GM19395 (cell line): ENCODE data around the gene MAPKAPK2.
"Not testable (repeated sequence)": the region's sequence is repeated elsewhere in the genome, so short reads cannot be mapped to it uniquely, and the experiment has no call there.

Experiments
- ATAC-seq: cut with Tn5 transposase; IDR thresholded peaks from one replicate; pipeline ENCODE4 v1.9.1; 2021; ENCODE audit warnings: mild to moderate bottlenecking, moderate library complexity; ENCODE audit not compliant: unreplicated experiment

MAPKAPK2 gene

DNA sequence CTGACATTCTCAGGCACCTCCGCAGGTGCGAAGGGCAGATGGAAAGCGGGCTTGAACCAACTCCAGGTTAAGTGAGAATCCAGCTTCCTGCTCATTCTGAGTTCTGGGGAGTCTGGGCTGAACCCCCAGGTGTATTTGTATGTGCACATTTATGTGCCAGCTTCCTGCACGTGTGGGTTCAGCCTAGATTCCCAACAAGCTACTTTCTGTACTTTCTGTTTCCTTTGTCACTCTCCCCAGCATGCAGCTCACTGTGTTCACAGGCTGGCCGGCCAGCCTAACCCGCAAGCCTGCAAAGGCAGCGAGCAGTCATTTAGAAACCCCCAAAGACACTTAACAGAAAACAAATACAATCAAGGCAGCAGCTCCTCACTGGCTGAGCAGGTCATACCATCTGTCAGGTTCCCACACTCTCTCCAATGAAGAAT lies 84.6 kb downstream of the MAPKAPK2 start:
- peak; percentile 69 for ATAC-seq

DNA sequence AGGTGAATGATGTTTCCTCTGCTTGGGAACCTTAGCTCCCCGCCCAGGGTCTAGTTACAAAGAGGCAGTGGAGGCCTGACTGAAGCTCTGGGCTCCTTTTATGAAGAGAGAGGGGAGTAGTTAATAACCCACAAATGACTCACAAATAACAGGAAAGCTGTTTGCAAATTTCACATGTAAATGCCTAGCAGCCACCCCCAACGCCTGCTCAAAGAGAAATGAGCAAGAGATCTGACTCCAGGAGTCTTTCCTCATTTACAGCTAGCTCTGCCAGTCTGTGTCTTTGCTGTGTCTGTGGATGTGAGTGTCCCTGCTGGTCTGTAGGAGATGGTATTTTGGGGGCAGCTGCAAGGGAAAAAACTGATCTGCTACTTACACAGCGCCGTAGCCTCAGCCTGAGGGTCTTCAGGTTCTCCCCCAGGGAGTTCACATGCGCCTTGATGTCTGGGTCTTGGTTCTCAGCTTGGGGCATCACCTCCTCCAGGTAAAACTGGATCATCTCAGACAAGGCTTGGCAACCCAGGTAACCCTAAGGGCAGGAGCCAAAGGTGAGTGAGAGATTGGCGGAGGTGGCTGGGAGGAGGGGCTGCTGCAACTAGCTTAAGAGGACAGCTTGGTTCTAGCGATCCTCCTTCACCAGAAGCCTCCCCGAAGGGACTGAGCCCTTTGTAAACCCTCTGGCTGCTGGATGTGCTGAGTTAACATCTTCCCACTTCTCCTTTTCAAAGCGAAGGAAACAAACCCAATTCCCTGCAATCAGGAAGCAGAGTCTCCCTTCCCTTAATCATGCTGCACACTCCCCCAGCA lies 86.0 kb downstream of the MAPKAPK2 start, which contains the start of gene IL19:
IL19 (plus strand) TSS at position 243 of the 807 bp plus-strand sequence. CDS start 65,890 bp downstream, outside the sequence.
- no peak for ATAC-seq

DNA sequence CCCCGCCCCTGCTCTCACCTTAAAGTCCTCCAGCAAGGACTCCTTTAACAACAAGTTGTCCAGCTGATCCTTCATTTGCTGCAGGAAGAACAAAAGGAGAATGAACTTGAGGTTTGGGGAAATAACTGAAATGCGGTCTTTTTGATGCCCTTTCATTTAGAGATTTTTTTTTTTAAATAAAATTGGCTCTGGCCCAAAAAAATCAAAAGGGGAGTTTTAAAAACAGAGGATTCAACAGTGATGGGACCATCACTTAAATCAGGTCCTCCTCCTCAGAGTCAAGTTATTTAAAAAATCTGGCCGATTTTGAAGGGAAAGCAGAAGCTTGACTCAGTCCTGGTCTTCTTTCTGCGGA lies 86.6 kb downstream of the MAPKAPK2 start:
- ATAC-seq = no peak

DNA sequence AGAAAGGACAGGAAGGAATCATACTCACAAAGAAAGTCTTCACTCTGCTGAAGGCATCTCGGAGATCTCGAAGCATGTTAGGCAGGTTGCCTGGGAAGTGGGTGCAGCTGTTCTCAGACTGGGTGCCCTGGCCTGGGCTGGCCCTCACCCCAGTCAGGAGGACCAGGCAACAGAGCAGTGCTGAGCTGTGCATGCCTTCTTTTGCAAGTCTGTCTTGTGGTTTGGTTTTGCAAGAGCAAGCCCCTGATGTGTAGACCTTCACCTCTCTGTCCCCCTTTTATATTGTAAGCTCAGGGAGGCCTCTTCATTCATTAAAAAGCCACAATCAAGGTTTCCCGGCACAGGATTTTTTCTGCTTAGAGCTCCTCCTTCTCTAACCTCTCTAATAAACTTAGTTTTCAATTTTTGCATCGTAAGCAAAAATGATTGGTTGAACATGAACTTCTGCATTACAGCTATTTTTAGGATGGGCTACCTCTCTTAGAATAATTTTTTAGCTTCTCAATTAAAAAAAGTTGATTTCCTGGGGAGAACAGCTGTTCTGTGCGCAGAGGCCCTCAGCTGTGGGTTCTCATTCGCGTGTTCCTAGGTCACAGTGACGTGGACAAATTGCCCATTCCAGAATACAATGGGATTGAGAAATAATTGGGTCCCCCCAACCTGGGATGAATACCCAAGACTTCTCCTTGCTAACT lies 87.7 kb downstream of the MAPKAPK2 start, which contains the start of gene IL10:
IL10 (minus strand) TSS at position 252 of the 695 bp plus-strand sequence; CDS start at position 193, 59 bp downstream.
- no peak for ATAC-seq

DNA sequence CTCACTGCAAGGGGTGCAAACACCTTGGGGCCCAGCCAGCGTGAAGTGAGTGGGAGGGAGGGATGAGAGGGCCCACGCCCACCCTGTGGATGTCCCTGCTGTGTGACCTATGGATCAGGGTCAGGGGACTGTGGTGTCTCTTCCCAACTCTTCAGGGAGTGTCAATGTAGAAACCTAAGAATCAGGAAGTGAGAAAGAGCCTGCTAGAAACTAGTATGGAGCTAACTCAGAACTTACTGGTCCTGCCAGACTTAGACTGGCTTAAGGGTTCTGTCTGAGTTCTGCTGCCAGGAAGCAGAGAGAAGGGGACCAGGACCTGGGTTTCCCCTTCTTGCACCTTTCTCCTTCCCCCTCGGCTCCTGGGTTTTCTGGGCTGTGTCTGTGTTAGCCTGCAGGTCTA lies 89.4 kb downstream of the MAPKAPK2 start:
- no peak for ATAC-seq

DNA sequence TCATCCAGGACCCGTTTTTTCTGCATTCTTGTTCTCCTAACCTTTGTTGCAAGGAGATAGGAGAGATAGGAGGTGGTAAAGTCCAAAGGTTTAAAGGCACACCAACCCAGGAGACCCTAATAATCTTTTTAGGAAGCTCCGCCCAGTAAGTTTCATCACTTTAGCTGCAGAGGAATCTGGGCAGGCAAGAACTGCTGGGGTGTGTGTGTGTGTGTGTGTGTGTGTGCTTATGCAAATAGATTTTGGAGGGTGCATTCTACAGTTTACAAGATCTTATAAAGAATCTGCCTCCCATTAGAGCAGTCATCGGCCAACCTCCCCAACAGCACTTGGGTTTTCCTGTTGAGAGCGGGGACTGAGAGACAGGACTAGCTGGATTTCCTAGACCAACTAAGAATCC lies 91.5 kb downstream of the MAPKAPK2 start:
- ATAC-seq = no peak

DNA sequence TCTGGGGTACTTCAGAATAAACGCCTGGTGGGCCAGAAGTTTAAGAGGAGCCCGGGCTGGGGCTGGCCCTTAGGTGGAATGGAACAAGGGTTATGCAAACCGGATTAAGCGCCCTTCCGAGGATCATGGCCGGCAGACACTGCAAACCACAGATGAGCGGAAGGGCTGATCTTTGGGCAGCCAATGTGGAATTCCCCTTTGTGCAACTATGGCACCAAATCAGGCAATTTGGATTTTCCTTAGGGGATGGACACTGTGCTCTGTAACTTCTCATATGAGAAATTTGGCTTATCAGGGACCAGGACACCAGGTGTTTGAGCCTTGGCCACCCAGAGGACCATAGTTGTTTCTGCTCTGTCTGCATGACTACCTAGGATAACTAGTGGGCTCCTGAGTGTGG lies 93.3 kb downstream of the MAPKAPK2 start:
- no peak for ATAC-seq

DNA sequence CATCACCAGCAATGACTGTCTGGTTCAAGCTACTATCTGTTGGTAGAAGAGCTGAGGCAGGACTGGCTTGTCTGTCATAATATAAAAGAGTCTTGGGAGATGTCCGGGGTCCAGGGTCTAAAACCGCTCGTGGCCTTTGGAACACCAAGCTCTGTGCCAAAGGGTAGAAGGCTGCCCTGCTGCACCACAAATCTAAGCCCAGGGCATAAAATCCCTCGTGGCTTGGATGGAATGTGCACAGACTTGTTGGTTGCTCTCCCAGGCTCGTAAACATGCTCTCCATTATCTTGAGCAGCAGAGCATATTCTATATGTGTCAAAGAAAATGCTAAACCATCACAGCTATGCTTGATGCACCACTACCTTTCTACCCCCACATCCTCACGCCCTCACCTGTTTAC lies 94.2 kb downstream of the MAPKAPK2 start:
- ATAC-seq = not testable (repeated sequence)

DNA sequence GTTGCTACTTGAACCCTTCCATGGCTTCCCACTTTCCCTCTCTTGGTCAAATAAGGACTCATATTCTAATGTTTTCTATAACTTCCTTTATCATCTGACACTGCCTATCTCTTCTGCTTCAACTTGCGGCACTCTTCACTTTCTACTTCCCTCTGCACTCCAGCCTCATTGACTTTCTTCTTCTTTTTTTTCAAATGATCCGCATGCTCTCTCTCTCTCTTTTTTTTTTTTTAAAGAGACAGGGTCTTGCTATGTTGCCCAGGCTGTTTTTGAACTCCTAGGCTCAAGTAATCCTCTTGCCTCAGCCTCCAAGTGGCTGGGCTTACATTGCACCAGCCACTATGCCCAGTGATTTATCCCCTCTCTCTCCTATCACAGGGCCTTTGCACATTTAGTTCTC lies 94.9 kb downstream of the MAPKAPK2 start:
- no peak for ATAC-seq

DNA sequence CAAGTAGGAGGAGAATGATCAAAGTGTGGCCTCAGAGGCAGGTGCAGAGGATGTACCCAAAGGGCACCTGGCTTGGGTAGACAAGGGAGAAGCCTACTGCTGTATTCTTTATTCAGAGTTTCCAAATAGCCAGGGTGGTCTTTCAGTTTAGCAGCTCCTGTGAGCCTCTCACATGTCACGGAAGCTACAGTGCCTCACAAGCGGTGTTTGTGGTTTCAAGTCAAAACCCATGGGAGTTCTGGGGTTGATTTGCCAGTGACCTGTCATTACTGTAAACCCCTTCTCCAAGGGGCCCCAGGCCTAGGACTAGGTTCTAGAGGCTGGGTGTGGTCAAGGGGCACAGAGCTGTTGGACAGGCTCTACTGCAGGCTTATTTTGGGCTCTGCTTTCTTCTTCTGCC lies 97.7 kb downstream of the MAPKAPK2 start:
- ATAC-seq = peak; percentile 57

DNA sequence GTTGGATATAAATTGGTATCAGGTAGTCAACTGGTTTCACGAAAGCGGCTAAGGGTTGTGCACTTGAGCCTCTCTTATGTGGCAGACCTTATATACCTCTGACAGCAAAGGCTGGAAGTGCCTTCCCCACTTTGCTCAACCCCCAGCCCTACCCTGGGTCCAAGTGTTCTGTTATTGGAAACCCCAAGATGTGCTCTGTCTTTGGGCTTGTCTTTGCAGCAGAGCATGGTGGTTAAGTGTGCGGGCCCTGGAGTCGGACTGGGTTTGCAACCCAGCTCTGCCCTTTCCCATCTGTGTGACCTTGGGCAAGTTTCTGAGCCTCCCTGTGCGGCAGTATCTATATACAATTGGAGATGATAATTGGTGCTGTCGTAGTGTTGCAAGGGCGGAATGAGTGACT lies 98.8 kb downstream of the MAPKAPK2 start:
- no peak for ATAC-seq
